Amygdala (tissue), 56 donors: ENCODE data around the gene PPP1R1A.

ENCODE experiments used
- DNase-seq, 56 donors: peaks; one replicate each; lab custom pipeline; 2025; lab: John Stamatoyannopoulos, UW

Gene PPP1R1A

DNA sequence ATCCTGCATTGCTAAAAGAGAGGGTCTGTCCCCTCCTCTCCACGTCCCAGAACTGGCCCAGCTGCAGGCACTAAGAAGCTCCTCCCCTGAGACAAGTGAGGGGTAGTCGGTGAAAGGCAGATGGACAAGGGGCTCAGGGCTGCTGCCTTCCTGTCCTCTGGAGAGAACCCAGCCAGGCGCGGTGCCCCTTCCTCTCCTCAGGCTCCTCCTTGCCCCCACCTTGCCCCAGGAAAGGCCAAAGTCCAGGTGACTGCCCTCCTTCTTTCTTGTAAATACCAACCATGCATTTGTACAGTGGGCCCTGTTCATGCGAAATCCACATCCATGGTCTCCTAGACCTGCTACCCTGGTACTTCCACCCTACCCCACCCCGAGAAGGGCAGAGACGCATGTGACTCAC is 9.7 kb downstream of the PPP1R1A start:
- DNase-seq = no peak

- no peak for DNase-seq
Observed at GRCh38 chr12:54572881-54573280, 15.6 kb downstream of the PPP1R1A start.

GRCh38 chr12:54571193-54572188 is 17.0 kb downstream of the PPP1R1A start:
- DNase-seq = peak in 3 of 56 donors; percentile 13 to 44 (median 23)

- DNase-seq = no peak
Observed at GRCh38 chr12:54569995-54570528, 18.4 kb downstream of the PPP1R1A start.

- no peak for DNase-seq
Observed at GRCh38 chr12:54569072-54569471, 19.4 kb downstream of the PPP1R1A start.

GRCh38 chr12:54566792-54567191 is 21.7 kb downstream of the PPP1R1A start:
- no peak for DNase-seq

- no peak for DNase-seq
Observed at GRCh38 chr12:54565986-54566544, 22.4 kb downstream of the PPP1R1A start.

GRCh38 chr12:54565310-54565985 is 23.0 kb downstream of the PPP1R1A start:
- DNase-seq = no peak

- DNase-seq = no peak
Observed at GRCh38 chr12:54564768-54565167, 23.7 kb downstream of the PPP1R1A start.

- no peak for DNase-seq
Observed at GRCh38 chr12:54563787-54564186, 24.7 kb downstream of the PPP1R1A start.

DNA sequence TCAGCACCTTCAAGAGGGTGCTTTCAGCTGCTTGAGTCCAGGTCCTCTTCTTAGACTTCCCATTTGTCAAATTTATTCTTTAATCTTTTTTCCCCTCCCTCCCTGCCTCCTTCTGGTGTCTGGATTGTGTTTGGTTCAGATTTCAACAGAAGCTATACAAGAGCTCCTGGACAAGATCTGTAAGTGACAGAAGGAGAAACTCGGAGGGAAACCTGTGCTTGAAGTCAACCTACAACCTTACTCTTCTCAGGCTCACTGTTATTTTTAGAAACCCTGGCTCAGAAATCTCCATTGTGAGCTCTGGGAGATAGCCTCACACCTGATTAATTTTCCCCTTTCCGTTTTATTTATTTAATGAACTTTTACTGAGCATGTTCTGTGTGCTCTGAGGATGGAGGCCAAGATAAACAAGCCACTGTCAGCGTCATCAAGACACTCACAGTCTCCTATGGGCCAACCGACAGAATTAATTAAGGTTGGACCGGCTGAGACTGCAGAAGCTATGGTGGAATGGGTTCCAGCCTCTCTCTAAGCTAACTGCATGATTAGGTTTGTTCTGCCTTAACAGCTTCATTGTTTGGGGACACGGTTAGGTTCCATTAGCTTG is 25.6 kb downstream of the PPP1R1A start:
- DNase-seq = no peak

- peak in 15 of 56 donors; percentile 4 to 46 (median 17) for DNase-seq
Observed at GRCh38 chr12:54561164-54561563, 27.3 kb downstream of the PPP1R1A start.

GRCh38 chr12:54560374-54560858 is 28.0 kb downstream of the PPP1R1A start:
- DNase-seq = peak in 54 of 56 donors; percentile 35 to 96 (median 82)

DNA sequence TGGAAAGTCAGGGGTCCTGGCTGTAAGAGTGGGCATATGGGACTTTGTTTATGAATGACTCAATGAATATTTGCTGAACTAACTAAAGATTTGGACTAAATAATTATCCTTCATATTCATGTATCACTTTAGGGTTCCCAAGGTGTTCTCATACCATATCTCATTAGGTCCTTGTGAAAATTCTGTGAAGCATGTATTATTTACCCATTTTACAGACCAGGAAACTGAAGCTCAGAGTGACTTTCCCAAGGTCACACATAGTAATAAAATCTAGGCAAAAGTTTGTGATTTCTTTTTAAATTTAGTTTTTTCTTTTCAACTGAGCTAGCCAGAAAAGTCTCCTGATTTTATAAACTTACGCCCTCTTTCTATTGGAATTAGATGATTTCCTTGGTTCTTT is 29.7 kb downstream of the PPP1R1A start:
- no peak for DNase-seq

DNA sequence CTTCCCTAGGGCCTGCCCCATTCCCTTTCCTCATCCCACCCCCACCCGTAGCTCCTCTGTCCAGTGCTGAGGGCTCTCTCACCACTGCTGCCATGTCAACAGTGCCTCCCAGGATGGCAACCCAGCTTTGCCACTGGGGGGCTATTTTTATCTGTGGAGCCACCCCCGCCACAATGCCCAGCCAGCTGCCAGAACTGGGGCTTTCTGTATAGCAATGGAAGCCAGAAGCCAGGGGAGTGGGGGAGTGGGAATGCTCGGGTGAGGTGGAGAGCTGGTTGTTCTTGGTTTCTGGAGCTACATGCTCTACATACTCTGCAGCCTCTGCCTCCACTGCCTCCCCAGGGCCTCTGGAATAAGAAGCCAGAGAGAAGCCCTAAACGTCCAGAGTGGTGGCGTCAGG is 30.1 kb downstream of the PPP1R1A start:
- peak in 5 of 56 donors; percentile 6 to 44 (median 14) for DNase-seq

- no peak for DNase-seq
Observed at GRCh38 chr12:54555670-54556257, 32.7 kb downstream of the PPP1R1A start.

GRCh38 chr12:54549774-54550451 is 38.5 kb downstream of the PPP1R1A start:
- peak in 5 of 56 donors; percentile 13 to 49 (median 41) for DNase-seq

DNA sequence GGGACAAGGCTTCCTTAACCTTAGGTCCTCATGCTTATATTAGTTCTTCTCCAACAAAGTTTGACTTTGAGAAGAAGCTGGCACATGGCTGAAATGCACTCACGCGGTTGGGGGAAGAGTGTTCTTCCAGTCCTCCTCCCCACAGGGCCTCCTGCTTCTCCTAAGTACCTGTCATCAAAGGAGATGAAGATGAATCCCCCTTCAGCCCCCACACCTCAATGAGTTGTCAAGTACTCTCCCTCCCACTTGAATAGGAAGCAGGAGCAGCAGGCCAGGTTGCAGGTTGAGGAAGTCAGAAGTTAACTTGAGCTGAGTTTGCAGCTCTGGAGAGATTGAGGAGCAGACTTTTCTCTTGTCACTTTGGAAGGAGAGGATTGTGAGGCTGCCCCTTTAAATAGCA is 41.9 kb downstream of the PPP1R1A start:
- DNase-seq = no peak

GRCh38 chr12:54544743-54545142 is 43.7 kb downstream of the PPP1R1A start:
- no peak for DNase-seq
